IPS-15b (cell line): ENCODE results near the gene PISD.
"Not testable (repeated sequence)": the region's sequence is repeated elsewhere in the genome, so short reads cannot be mapped to it uniquely, and the experiment has no call there.

ENCODE experiments used
- H3K27me3 ChIP-seq: one replicate; pipeline ENCODE4 v1.6.1; 2013; ENCODE audit warnings: low read length; ENCODE audit not compliant: control insufficient read depth, insufficient read depth
- H3K36me3 ChIP-seq: one replicate; pipeline ENCODE4 v1.6.1; 2013; ENCODE audit warnings: low read length; ENCODE audit not compliant: control insufficient read depth, insufficient read depth
- H3K4me1 ChIP-seq: one replicate; pipeline ENCODE4 v1.6.1; 2013; ENCODE audit warnings: mild to moderate bottlenecking, low read length; ENCODE audit not compliant: control insufficient read depth, insufficient read depth
- H3K4me3 ChIP-seq: one replicate; pipeline ENCODE4 v1.5.1; 2013; ENCODE audit warnings: low read depth, low read length
- H3K9ac ChIP-seq: one replicate; pipeline ENCODE4 v1.6.1; 2013; ENCODE audit warnings: low read depth, mild to moderate bottlenecking, low read length
- H3K9me3 ChIP-seq: one replicate; pipeline ENCODE4 v1.6.1; 2013; ENCODE audit warnings: mild to moderate bottlenecking, low read length; ENCODE audit not compliant: control insufficient read depth, insufficient read depth

PISD gene

DNA sequence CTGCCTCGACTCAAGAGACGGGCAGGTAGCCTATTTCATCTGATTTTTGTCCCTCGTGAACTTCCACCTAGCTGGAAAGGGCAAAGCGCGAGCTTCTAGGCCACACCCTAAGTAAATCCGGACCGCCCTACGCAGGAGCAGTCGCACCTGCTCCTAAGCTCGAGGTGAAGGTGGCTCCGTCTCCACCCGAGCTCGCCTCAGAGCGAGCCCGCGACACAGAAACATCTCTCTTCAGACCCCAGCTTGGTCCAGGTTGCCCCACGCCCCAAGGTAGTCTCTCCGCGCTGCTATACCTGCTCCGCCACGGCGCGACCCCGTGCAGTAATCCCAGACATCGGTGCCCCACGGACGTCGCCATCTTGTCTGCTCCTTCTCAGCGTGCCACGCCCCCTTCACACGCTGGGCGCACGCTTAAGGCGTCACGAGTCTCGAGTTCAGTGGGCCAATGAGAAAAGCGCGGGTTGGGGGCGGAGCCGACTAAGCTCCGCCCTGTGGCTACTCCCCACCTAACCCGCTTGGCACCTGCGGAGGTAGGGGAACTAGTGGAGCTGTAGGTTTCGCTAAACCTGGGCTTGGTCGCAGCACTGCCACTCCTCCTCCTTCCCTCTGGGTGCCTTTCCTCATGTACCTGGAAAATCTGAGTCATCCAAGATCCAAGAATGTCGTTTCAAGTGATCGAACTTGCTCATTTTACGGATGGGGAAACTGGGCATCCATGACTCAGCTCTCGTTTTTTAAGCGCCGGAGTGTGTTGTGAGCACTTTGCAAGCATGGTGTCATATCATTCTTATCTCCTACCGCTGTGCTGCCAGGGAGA lies at the start of gene PISD:
PISD (minus strand) TSS at position 365 of the 817 bp plus-strand sequence; CDS start at position 358, 7 bp downstream.
- Histone ChIP-seq H3K4me1 (peaks cover 3% of the 10 kb centered on the region), H3K9me3 (no peaks in the 10 kb centered on the region), H3K9ac (peak within 1 kb of the TSS; percentile 57), H3K4me3 (peak within 1 kb of the TSS; percentile 94), H3K27me3 (no peaks in the 10 kb centered on the region), H3K36me3 (no peaks in the 10 kb centered on the region)

DNA sequence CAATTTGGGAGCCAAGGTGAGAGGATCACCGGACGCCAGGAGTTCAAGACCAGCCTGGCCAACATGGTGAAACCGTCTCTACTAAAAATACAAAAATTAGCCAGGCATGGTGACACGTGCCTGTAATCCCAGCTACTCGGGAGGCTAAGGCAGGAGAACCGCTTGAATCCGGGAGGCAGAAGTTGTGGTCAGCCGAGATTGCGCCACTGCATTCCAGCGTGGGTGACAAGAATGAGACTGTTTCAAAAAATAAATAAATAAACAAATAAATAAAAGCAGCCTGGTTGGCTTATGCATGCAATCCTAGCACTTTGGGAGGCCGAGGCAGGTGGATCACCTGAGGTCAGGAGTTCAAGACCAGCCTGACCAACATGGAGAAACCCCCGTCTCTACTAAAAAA lies 49.2 kb upstream of the PISD start:
- H3K4me1 ChIP-seq, H3K9me3 ChIP-seq, H3K9ac ChIP-seq, H3K27me3 ChIP-seq, H3K4me3 ChIP-seq: not testable (repeated sequence)
- H3K36me3 ChIP-seq = peaks cover 31% of the 10 kb centered on the region

DNA sequence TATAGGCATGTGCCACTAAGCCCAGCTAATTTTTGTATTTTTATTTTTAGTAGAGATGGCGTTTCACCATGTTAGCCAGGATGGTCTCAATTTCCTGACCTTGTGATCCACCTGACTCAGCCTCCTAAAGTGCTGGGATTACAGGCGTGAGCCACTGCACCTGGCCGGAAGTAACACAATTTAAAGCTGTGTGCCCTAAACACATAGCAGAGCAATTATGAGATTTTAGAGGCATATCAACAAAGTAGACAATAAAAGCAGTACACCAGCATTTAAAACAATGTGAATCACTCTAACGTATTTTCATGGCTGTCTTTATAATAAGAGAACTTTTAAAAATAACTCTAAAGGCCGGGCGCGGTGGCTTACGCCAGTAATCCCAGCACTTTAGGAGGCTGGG lies 45.5 kb upstream of the PISD start:
- no peaks in the 10 kb centered on the region for H3K27me3 ChIP-seq
- H3K4me3 ChIP-seq = no peak overlapping the region
- no peaks in the 10 kb centered on the region for H3K9me3 ChIP-seq
- peaks cover 31% of the 10 kb centered on the region for H3K36me3 ChIP-seq
- no peak overlapping the region for H3K9ac ChIP-seq
- no peaks in the 10 kb centered on the region for H3K4me1 ChIP-seq

DNA sequence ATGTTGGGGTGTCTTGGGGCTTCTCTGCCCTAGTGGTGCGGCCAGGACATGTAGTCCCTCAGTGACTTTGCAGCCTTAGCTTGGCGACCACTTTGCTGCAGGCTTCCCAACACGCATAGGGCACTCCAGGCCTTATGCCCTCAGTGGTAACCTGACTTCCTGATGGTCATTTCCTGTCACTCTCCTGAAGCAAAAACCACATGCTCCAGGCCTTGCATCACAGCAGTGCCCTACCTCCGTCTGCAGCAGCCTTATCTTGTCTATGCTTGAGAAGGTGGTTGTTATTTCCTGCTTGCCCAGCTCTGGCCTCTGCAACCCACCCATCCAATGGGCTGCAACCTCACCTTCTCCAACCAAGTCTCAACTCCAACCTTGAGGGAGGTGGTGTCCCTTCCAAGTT lies 33.4 kb upstream of the PISD start:
- H3K4me3 ChIP-seq = no peak overlapping the region
- no peaks in the 10 kb centered on the region for H3K9me3 ChIP-seq
- no peaks in the 10 kb centered on the region for H3K4me1 ChIP-seq
- H3K27me3 ChIP-seq = no peaks in the 10 kb centered on the region
- no peak overlapping the region for H3K9ac ChIP-seq
- peaks cover 24% of the 10 kb centered on the region for H3K36me3 ChIP-seq

DNA sequence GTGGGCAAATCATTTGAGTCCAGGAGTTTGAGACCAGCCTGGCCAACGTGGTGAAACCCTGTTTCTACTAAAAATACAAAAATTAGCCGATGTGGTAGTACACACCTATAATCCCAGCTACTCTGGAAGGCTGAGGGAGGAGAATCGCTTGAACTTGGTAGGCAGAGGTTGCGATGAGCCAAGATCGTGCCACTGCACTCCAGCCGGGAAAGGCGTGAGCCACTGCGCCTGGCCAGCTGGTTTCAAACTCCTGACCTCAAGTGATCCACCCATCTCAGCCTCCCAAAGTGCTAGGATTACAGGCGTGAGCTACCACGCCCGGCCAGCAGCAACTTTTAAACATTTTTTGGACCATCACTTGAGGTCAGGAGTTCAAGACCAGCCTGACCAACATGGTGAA lies 32.0 kb upstream of the PISD start:
- not testable (repeated sequence) for H3K4me3 ChIP-seq, H3K4me1 ChIP-seq, H3K9me3 ChIP-seq, H3K27me3 ChIP-seq, H3K9ac ChIP-seq
- H3K36me3 ChIP-seq = peaks cover 24% of the 10 kb centered on the region

- no peaks in the 10 kb centered on the region for H3K9me3 ChIP-seq
- no peaks in the 10 kb centered on the region for H3K27me3 ChIP-seq
- peaks cover 25% of the 10 kb centered on the region for H3K36me3 ChIP-seq
- H3K9ac ChIP-seq = no peak overlapping the region
- H3K4me3 ChIP-seq = no peak overlapping the region
- H3K4me1 ChIP-seq = no peaks in the 10 kb centered on the region
Measured at GRCh38 chr22:31692186-31692886, 30.3 kb upstream of the PISD start.

- Histone ChIP-seq H3K9ac (no peak overlapping the region), H3K4me1 (no peaks in the 10 kb centered on the region), H3K9me3 (no peaks in the 10 kb centered on the region), H3K4me3 (no peak overlapping the region), H3K27me3 (no peaks in the 10 kb centered on the region), H3K36me3 (peaks cover 28% of the 10 kb centered on the region)
Measured at GRCh38 chr22:31691408-31691807, 29.4 kb upstream of the PISD start.

DNA sequence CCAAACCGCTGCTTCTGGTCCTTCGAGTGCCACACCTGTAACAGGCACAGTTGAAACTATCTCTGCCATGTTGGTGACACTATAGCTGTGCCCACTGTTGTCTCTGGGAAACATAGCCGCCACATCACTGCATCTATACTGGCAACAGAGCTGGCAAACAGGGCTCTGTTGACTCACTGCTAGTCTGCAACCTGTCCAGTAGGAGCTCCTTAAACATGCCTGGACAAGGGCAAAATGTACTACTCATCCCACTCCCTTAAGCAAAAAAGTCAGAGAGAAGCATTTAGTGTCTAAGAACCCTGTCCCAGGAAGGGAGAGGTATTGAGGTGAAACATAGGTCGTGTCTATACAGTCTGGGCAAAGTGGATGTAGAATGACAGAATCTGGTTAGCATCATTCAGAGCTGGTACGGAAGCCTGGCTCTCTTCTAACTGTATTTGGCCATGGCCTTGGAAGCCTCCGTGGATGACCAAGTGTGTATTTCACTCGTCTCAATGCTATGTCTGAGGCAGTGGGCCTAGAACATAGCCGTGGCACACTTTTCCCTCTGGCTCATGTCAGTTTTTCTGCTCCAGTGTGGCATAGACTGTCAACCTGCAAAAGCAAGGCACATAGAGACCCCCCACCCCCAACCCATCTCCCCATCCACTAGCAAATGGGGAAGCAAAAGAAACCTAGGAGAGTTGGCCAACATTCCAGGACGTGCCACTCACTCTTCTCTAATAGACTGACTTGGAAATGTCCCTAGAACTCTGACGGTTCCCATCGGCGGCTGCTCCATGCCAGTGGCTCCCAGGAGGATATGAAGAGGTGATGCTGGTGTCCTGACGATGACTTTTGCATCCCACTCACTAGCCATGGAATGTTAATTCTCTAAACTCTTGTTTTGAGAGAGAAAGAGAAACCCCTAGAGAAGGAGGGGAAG lies 21.4 kb upstream of the PISD start:
- Histone ChIP-seq H3K4me3 (no peak overlapping the region), H3K27me3 (no peaks in the 10 kb centered on the region), H3K9me3 (no peaks in the 10 kb centered on the region), H3K9ac (no peak overlapping the region), H3K36me3 (peaks cover 26% of the 10 kb centered on the region), H3K4me1 (no peaks in the 10 kb centered on the region)

DNA sequence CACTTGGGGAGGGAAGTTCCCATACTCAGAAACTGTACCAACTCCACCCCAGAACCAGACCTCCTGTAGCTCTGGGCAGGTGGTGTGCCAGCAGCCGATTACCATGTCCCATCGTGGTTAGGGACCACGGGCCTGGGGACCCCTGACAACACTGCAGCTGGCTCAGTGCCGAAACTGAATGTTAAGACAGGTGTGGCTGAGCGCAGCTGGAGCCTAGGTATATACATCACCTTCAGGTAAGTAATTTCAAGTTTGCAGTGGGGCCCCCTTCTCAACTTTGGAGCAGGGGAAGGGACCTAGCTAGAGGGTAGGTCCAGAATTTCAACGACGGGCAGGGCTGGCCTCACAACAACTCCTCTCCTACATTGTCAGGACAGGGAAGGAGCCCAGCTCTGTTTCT lies 20.7 kb upstream of the PISD start:
- Histone ChIP-seq H3K4me3 (no peak overlapping the region), H3K9me3 (no peaks in the 10 kb centered on the region), H3K36me3 (peaks cover 23% of the 10 kb centered on the region), H3K9ac (no peak overlapping the region), H3K4me1 (no peaks in the 10 kb centered on the region), H3K27me3 (no peaks in the 10 kb centered on the region)

DNA sequence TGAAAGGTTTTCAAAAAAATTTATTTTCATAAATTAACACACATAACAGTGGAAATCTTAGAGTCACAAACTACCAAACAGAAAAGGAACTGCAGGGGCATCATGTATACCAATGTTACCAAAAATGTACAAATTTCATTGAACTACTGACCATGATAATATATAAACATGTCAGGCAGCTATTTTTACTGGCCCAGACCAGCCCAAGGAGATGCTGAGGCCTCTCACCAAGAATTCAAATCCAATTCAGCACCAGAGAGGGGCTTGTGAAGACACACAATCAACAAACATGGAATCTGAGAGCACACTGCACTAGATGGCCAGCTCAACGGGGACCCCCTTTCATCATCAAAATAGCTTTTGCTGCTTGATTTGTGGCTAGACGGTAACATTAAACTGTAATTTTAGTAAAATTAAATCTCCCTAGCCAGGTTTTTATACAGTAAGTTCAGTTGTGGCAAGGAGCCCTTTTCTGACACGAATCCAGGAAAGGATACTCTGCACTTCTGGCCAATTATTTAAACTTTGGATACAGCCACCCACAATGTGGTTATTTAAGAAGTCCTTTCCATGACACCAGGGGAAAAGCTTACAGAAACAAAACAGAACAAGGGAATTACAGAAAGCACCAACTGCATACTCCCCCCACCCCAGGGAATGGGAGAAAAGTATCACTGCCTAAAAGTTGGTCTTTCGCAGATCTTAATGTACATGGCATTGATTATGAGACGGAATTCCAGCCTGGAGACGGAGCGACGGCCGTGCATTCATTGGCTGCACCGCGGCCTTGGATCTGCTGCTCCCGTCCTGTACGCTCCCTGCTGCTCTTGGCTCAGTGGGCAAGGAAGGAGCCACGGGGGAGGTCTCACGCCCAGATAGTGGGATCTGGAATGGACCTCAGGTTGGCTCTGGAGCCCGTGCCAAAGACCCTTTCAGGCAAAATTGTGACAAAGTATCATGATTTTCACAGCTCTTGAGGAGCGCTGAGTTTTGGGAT lies 19.6 kb upstream of the PISD start:
- H3K27me3 ChIP-seq = no peaks in the 10 kb centered on the region
- peaks cover 21% of the 10 kb centered on the region for H3K36me3 ChIP-seq
- no peaks in the 10 kb centered on the region for H3K4me1 ChIP-seq
- no peak overlapping the region for H3K9ac ChIP-seq
- H3K4me3 ChIP-seq = no peak overlapping the region
- H3K9me3 ChIP-seq = no peaks in the 10 kb centered on the region
